HG02798 (cell line): Measurements from ENCODE around the gene OR51E1.

Experiments used
- ATAC-seq: cut with Tn5 transposase; IDR thresholded peaks from one replicate; pipeline ENCODE4 v1.9.1; 2021; ENCODE audit warnings: mild to moderate bottlenecking; ENCODE audit not compliant: unreplicated experiment, poor library complexity

The OR51E1 gene

DNA sequence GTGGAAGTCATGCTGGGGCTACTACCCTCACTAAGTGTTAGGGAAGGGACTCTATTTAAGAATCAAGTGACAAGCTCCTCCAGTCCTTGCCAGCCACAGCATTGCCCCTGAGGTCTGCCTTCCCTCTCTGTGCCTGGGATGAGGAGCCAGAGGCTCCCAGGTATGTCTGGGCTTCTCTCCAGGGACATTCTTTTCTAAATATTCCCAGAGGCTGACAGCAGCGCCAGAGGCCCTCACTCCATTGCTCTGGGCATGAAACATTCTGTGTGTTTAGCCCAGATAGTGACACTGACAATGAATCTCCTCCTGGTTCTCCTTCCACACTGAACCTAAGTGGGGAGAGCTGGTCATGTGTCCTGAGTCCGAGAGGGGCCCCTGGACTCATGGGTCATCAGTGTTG is 2.2 kb downstream of the OR51E1 start:
- no peak for ATAC-seq

DNA sequence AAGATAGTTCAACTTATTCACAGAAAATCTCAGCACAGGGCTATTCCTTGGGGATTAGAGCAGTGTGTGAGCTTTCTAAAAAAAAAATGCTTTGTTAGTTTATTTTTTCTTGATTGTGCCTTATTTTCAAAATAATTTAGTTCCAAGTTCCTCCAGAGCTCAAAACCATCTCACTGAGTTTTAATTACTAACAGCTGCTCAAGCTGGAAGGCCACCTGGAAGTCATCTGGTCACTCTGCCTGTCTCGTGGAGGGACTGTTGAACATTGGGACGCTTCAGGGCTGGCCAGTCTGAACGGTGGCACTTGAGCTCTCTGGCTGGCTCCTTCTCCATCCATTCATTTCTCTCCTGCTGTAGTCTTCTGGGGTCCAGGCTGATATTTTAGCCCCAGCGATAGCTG is 4.0 kb downstream of the OR51E1 start:
- no peak for ATAC-seq

DNA sequence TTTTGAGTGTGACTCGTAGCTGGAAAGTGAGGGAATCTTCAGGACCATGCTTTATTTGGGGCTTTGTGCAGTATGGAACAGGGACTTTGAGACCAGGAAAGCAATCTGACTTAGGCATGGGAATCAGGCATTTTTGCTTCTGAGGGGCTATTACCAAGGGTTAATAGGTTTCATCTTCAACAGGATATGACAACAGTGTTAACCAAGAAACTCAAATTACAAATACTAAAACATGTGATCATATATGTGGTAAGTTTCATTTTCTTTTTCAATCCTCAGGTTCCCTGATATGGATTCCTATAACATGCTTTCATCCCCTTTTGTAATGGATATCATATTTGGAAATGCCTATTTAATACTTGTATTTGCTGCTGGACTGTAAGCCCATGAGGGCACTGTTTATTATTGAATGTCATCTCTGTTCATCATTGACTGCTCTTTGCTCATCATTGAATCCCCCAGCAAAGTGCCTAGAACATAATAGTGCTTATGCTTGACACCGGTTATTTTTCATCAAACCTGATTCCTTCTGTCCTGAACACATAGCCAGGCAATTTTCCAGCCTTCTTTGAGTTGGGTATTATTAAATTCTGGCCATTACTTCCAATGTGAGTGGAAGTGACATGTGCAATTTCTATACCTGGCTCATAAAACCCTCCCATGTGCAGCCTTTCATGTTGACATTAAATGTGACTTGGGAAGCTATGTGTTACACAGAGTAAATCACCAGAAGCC is 11.0 kb downstream of the OR51E1 start:
- ATAC-seq = no peak

DNA sequence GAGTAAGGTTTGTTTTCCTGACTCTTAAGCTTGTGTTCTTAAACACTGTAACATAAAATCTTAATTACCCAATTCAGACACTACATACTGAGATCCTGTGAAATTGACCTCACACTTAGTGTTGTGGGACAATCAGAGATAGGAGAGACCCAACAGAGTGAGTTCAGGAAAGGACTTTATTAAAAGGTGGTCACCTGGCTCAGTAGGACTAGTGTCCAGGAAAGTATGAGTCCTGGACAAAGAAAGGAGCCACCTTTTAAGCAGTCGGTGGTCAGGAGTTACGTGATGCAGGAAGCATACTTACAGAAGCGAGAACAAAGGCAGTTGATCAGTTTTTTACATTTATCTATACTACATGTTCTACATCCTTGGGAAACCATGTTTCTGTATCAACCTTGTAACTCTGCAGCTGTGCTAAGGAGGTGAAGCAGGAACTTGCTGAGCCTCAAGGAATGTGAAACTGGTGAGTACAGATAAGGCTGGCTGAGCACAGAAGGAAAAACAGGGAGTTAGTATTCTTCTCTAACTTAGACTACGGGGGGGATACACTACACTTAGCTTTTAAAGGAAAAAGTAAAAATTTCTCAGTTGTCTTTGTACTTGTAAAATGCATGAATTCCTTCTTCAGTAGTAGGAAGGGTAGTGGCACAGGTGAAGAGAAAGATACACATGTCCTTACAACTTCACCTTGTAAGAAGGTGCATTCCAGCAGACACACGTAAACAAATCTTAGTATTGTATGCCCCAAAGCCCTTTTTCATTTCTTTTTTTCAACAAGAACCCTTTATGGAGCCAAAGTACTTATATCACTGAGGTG is 15.1 kb downstream of the OR51E1 start:
- no peak for ATAC-seq

DNA sequence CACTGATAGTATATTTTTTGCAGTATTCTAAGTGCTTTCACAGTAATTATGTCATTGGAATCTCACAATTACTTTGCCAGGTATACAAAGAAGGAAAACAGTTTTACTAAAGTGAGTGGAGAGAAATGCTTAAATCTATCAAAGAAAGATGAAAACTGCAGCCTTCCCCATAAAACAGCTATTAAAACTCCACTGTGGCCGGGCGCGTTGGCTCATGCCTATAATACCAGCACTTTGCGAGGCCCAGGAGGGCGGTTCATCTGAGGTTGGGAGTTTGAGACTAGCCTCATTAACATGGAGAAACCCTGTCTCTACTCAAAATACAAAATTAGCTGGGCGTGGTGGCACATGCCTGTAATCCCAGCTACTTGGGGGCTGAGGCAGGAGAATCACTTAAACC is 19.1 kb downstream of the OR51E1 start:
- ATAC-seq = no peak

DNA sequence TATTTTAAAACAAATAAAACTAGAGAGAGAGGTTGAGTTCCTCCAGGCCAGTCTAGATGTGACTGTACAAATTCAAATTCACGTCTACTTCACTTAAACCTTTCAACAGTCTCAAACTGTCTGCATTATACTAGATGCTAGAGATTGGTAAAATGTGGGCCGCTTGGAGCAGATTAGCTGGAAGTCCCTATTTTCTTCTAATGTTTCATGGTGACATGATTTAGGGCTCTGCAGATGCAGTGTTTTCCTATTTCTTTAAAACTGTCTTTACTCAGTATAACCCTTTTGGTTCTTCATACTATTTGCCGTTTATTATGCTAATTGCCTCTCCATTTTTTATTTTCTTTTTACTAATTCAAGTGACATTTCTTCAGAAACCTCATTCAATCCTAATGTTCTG is 20.4 kb downstream of the OR51E1 start:
- no peak for ATAC-seq

DNA sequence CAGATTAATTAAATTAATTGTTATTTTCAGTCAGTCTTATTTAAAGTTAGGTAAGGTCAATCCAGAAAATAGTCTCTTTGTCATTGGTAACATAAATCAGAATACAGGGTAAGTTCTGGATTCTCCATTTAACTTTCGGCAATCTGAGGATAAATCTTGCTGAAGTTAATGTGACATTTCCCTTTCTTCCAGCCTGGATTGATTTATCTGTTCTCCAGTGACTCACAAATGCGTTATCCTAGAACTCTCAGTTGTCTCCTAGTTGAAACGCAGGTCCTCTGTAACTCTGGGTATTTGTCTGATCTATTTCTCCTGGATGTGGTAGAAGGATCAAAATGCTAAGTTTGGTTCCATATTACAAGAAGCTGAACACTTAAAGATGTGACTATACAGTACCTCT is 21.0 kb downstream of the OR51E1 start:
- no peak for ATAC-seq

DNA sequence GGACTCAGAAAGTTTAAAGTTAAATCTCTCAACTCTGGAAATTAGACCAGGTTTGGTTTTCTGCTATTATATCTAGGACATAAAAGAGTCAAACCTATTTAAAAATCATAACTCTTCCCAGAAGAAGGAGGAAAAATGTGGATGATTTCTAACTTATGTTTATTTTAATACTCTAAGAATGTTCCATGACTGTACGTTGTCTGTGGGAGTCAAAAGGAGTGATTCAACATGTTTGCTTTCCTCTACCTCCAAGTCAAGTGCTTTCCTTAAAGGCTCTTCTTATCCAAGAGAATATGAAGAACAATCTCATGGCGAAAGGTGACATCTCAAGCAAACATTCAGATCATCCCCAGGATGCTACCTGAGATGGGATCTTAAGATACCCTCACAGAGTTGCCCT is 21.6 kb downstream of the OR51E1 start:
- no peak for ATAC-seq

DNA sequence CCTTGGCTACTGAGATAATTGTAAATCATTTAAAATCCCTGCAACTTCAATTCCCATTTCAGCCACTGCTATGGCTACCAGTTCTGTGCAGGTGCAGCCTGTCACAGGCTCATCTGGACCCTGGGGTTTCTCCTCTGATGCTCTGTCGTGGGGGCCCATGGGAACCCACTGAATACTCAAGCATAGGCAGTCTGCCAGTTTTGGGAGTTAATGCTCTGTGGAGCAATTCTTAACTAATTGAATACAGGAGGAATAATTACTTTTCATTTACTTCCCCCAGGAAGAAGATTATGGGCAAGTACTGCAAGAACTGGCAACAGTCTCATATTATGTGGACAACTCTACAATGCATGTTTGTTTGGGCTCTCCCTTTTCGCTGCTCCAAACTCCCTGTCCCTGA is 28.0 kb downstream of the OR51E1 start:
- no peak for ATAC-seq

DNA sequence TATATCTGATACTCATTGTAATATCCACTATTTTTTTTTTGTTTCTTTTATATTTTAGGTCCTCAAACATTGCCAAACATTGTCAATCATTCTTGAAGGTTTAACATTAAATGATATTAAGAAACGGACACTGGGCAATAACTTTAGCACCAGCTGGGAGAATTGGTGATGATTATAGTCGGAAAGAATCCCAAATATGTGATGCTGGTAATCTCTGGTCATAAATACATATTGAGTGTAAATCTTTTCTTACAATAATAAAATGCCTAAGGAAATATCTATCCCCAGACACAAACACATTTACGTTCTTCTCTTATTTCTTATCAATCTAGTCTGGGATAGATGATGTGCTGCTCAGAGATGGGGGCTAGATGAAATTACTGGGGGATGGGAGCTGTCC is 28.7 kb downstream of the OR51E1 start:
- ATAC-seq = no peak

DNA sequence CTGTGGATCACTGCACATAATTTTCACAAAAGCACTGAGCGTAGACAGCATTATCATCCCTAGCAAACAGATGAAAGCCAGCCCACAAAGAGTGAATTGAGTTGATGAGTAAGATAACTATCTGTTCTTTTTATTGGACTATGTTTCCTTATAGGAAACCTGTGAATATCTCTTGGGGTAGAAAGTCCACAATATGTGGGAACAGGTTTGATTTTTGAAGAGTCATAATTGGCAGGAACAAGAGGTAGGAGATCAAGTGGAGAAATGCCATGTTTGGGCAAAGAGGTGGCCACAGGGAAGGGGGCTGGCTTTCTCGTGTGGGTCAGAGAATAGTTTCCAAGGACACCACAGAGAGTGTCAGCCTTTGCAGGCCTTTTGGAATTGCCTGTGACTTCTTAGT is 30.0 kb downstream of the OR51E1 start:
- ATAC-seq = no peak

DNA sequence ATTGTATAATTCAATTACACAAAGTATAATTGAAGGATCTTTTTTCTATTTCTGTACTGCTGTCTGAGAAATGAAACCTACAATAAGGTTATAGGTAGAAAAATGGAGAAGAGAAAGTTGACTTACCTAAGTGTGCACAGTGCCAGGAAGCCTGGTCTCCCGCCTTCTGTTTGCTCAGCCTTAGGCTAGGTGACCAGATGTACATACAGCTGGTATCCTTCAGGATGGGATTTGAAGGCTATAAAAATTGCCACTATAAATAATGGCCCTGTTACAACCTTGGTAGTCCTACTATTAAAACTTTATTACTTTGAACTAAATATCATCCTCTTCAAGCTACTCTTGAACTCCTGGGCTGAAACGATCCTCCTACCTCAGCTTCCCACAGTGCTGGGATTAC is 34.2 kb downstream of the OR51E1 start:
- no peak for ATAC-seq

DNA sequence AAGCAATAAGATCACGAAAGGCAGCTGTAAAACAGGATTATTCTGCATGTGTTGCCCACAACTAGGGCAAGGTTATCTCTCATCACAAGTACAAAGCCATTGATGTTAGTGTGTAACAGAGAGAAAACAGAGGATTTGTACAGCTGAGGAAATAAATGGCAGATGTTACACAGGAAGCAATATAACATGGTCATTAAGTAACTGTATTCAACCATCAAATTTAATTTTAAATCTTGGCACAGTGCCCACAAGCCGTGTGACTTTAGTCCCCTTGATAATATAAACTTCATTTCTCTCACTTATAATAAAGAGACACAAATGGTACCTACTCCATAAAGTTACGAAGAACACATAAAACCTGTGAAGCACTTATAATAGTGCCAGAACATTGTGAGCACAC is 36.6 kb downstream of the OR51E1 start:
- ATAC-seq = no peak

DNA sequence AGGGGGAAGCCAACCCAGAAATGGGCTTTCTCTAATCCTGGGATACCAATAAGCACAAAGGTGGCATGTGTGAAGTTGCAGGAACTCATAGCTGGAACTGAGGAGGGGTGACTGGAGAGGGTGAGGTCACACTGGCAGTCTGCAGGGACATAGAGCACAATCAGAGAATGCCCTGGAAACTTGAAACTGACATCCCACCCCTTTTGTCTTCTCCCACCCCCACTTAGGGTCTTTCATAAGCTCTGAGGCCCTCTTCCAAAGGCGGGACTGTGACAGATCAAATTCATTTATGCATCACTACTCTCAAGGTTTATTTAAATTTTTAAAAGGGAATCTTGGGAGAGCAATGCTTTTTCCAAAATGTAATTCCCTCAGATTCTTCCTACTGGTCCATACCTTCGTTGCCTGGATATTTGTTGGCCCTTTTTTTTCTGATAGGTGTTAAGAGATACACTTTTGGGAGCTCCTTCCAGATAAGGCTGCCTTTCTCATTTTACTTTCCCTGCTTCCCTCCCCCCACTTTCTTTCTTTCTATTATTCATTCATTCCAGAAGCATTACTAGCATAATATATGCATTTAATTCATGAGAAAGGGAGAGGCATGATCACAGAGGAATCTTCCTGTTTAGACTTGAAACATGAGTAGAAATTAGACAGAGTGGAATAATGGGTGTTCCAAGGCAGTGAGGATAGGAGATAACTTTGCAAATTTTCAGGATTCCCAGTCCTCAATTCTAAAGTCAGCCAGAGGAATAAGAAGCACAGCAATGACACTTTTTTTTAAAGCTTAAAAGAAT is 39.0 kb downstream of the OR51E1 start:
- no peak for ATAC-seq

DNA sequence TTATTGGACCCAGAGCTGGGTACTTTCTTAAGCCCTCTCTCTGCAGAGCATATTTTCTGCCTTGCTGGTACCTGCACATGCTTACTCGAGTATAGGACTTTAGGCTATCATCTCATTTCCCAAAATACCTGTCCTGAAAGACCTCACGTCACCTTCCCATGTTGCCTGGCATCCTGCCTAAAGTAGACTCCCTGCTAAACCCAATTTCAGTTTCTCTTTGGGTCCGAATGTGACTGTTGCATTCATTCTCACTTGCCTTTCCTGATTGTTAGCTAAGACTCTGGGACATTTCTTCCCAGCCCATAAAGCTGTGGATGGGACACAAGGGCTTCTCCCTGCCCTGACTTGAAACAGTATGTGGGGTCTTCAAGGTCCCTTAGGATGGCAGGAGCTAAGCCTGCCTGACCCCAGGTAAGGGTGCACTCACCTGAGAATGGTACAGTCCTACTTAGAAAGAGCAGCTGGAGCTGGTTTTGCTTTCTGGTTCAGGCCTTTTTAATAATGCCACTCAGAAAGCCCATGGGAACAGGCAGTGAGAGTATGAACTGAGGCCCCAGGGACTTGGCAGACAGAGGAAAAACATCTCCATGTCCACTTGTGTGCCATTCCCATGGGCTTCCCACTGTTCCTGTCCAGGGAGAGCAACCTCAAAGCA is 41.0 kb downstream of the OR51E1 start:
- ATAC-seq = no peak

DNA sequence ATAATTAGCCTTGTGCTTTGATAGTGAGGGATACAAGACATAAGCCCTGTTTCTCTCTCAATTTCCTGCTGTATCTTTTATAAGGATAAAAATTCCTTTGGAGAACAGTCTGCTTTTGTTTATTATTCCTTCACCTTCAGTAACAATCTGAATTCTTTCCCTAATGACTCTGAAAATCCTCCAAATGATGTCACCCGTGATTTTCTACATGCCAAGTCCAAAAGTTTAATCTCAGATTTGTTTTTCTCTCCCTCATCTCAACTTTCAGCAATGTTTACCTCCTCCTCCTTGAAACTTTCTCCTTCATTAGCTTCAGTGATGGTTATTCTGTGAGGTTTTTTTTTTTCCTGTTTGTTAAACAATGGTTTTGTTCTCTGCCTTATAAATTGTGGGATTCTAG is 51.7 kb downstream of the OR51E1 start:
- no peak for ATAC-seq

DNA sequence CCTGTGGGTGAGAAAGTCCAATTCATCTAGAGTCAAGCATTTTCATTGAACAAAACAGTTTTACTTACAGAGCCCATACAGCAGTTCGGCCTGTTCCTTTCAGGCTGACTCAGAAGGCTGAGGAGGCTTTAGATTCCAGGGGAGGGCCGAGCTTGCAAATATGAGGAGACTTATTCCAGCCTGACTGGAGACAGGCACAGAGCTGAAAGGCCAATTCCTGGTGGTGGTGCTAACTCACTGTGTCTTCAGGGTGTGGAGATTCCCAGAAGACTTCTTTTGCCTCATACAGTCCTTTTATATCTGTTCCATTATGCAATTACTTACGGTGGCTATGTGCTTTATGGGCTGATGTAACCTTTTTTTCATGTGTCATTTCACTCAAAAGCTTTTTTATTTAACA is 53.8 kb downstream of the OR51E1 start, which contains the start of gene OR51E2:
TSS of gene OR51E2 (minus strand) at position 269 of the 400 bp plus-strand sequence. CDS start 15,142 bp downstream, outside the sequence.
- no peak for ATAC-seq

DNA sequence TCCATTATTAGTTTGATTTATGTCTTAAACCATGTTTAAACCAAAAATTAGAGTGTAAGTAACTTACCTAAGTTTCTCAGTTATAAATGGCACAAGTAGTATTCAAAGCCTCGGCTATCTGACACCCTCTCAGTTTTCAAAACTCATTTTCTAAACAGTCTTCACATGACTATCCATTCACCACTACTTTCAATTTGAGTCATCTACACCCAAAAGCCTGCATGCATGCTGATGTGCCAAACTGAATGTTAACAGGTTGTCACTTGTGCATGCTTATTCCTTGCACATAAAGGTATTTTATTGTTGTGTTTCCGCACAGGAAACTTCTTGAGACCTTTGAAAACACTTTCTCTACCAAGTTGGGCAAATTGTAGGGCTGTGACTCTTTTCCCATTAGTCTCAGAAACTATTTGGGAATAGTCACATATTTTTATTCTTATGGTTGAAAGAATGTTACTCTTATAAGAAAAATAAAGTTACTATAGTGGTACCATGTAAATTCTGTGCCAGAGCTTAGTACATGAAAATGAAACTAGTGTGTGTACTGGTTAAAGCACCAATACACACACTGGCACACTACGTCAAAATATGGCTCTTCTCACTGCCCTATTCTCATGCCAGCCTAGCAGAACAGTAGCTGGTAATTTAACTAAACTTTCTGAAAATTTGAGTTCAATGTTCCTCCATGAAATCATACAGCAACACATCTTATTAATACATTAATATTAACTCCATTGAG is 56.1 kb downstream of the OR51E1 start:
- ATAC-seq = peak; percentile 91

DNA sequence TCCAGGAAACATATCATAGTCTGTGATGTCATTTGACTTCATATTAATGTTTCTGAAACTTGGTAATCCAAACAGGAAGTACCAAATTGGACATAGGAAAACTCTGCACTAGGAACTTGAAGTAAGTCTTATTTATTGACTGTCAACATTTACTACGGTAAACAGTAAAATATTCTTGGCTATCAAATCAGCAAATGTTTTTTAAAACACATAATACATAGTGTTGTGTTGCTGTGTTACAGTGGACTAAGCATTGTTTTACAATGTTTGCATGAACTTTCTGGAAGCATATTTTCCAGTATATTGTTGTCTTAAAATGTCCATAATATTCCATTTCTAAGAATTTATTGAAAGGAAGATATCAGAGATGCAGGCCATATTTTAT is 56.6 kb downstream of the OR51E1 start:
- ATAC-seq = no peak
